Measurements from ENCODE around the gene DLG3. TPM values are rescaled to one million over a fixed set of nuclear protein-coding genes. Genes with fewer than 3 reads are reported as not detected.

The DLG3 gene
- total and polyA plus RNA-seq, 2 of the 8 experiments (the other 6 are each of a cell fraction or from before 2014, with no cell fraction given), result 29.2 to 63.8 TPM

DNA sequence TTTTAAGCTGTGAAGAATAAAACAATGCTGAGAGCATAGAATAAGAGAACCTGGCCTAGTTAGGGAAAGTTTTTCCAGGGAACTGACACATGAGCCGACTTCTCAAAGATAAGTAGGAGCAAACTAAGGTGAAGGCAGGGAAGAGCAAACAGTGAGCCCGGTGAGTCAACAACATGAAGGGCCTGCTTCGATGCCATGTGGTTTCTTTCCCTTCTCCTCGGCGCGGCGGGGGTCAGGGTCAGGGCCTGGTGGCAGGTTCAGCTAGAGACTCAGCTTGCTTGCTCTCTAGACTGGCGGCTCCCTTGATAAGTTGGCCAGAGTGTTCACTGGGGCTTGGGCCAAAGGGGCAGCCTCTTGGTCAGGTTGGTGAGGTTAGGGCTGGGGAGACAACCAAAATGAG lies 81.1 kb downstream of the DLG3 start:
- 90% methylated on average over 7 of the region's 8 CpGs; no CpG with 5 or more reads in 1 of the 2 experiments for WGBS, 2 experiments (ENCODE audit: extremely low coverage in 1 of 2, insufficient coverage in 1 of 2, insufficient read length in 1 of 2, insufficient replicate concordance in 2 of 2, low coverage in 1 of 2, low lambda C conversion rate in 2 of 2, missing lambda C conversion rate in 1 of 2)
- H3K56ac ChIP-seq (replicated peaks; ENCODE audit: insufficient read length, low read depth, low read length), result no peak overlapping the region
- no peak overlapping the region for H2AFZ ChIP-seq (ENCODE audit: low read length)
- H3K4ac ChIP-seq (replicated peaks; ENCODE audit: insufficient read length, low read depth, low read length), result no peak overlapping the region
- no peak overlapping the region for H2BK5ac ChIP-seq (ENCODE audit: low read depth, low read length)
- no peak overlapping the region for H3K18ac ChIP-seq (ENCODE audit: extremely low read depth, low read length)
- no peaks in the 10 kb centered on the region for H3K4me1 ChIP-seq (replicated peaks in 1 of 4; ENCODE audit: control insufficient read depth in 3 of 4, insufficient read depth in 4 of 4, low read length in 3 of 4)
- no peaks in the 10 kb centered on the region for H4K20me1 ChIP-seq (replicated peaks in 1 of 2; ENCODE audit: control insufficient read depth in 1 of 2, insufficient read depth in 2 of 2, low read length in 2 of 2)
- no peaks in the 10 kb centered on the region for H3K36me3 ChIP-seq (ENCODE audit: control insufficient read depth in 2 of 4, insufficient read depth in 4 of 4, low read length in 3 of 4)
- no peak overlapping the region for H3K9ac ChIP-seq (replicated peaks in 1 of 4; ENCODE audit: extremely low read depth in 1 of 4, low read depth in 3 of 4, low read length in 3 of 4)
- no peak overlapping the region for H3K23ac ChIP-seq (ENCODE audit: insufficient read length)
- no peak overlapping the region; the same call in 1 of the 2 replicates for H4K8ac ChIP-seq (ENCODE audit: extremely low read depth, insufficient read depth, low read length)
- no peaks in the 10 kb centered on the region for H3K79me1 ChIP-seq (ENCODE audit: low read depth, low read length)
- ChIA-PET POLR2A (ENCODE audit: partially characterized antibody) (no interaction called here), CTCF (ENCODE audit: partially characterized antibody) (interaction anchor here (0.6 kb wide), 1 partner anchor 10 kb away, joined by 3 read pairs; no protein-coding TSS in a partner anchor)
- no peak overlapping the region for H3K4me2 ChIP-seq (ENCODE audit: insufficient read depth in 1 of 2, low read depth in 2 of 2, low read length in 2 of 2)
- no peak overlapping the region for H2BK12ac ChIP-seq (ENCODE audit: low read depth, low read length)
- no peak overlapping the region for H3K14ac ChIP-seq (ENCODE audit: insufficient read length)
- peaks cover 2 to 6% of the 10 kb centered on the region in 2 experiments; a peak in 1 of 4 replicates for H3K9me3 ChIP-seq (ENCODE audit: insufficient read depth in 2 of 2, low read depth in 1 of 2, low read length in 1 of 2)
- no peak overlapping the region for H2AK5ac ChIP-seq (ENCODE audit: low read depth, low read length)
- H2BK20ac ChIP-seq (ENCODE audit: low read length), result no peak overlapping the region
- DNase-seq (ENCODE audit: low read depth in 1 of 2, low spot score in 2 of 2) (no peak), FAIRE-seq (no peak)
- no peak overlapping the region for H3K27ac ChIP-seq (ENCODE audit: low read depth, low read length)
- H2BK120ac ChIP-seq (replicated peaks; ENCODE audit: low read depth, low read length), result no peak overlapping the region
- no peak overlapping the region for H4K91ac ChIP-seq (replicated peaks; ENCODE audit: insufficient read length, low read length)
- no peak overlapping the region for H2BK15ac ChIP-seq (ENCODE audit: low read length)
- H3K23me2 ChIP-seq (ENCODE audit: low read depth, low read length), result no peaks in the 10 kb centered on the region
- H3K4me3 ChIP-seq (ENCODE audit: extremely low read depth in 1 of 4, insufficient read depth in 2 of 4, low read depth in 3 of 4, low read length in 4 of 4), result no peak overlapping the region
- no peaks in the 10 kb centered on the region for H3K79me2 ChIP-seq (ENCODE audit: control insufficient read depth in 1 of 2, insufficient read depth in 2 of 2, low read length in 2 of 2)
- no peaks in the 10 kb centered on the region for H3K27me3 ChIP-seq (replicated peaks in 1 of 4; ENCODE audit: control insufficient read depth in 3 of 4, extremely low read depth in 1 of 4, insufficient read depth in 3 of 4, low read length in 3 of 4)
- no peak overlapping the region for H4K5ac ChIP-seq (ENCODE audit: insufficient read length, low read depth, low read length)
